Prostate gland (tissue), 2 donors: ENCODE data around the gene SLC25A1.

ENCODE experiments used
- POLR2A ChIP-seq: fragments of 450-650 bp; IDR thresholded peaks from one replicate; pipeline ENCODE4 v1.6.1; 2016; ENCODE audit warnings: antibody characterized with exemption, mild to moderate bottlenecking
- TF ChIP-seq, protein P1 (sequence below), 4 experiments: fragments of 200-600 bp in 2 of 4; fragments of 450-650 bp in 2 of 4; sonication (generic) in 2 of 4; IDR thresholded peaks; 1 replicate in 3 of 4; 2 replicates in 1 of 4; pipeline ENCODE4 v1.5.1; 2016 to 2019; ENCODE audit warnings: antibody characterized with exemption in 4 of 4, mild to moderate bottlenecking in 2 of 4, moderate library complexity in 2 of 4

- TF ChIP-seq, protein P1, sequence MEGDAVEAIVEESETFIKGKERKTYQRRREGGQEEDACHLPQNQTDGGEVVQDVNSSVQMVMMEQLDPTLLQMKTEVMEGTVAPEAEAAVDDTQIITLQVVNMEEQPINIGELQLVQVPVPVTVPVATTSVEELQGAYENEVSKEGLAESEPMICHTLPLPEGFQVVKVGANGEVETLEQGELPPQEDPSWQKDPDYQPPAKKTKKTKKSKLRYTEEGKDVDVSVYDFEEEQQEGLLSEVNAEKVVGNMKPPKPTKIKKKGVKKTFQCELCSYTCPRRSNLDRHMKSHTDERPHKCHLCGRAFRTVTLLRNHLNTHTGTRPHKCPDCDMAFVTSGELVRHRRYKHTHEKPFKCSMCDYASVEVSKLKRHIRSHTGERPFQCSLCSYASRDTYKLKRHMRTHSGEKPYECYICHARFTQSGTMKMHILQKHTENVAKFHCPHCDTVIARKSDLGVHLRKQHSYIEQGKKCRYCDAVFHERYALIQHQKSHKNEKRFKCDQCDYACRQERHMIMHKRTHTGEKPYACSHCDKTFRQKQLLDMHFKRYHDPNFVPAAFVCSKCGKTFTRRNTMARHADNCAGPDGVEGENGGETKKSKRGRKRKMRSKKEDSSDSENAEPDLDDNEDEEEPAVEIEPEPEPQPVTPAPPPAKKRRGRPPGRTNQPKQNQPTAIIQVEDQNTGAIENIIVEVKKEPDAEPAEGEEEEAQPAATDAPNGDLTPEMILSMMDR (IDR thresholded peaks at IDR 0.05), result no peak
- no peak for TF ChIP-seq POLR2A
These were observed 46.4 kb upstream of the SLC25A1 start for GRCh38 chr22:19224985-19225384.
